NCI-H1694 (cell line): Measurements from ENCODE around the gene LINC00237.

ENCODE experiments used
- DNase-seq: peaks from one replicate; lab custom pipeline; 2025; lab: John Stamatoyannopoulos, UW

LINC00237 gene

DNA sequence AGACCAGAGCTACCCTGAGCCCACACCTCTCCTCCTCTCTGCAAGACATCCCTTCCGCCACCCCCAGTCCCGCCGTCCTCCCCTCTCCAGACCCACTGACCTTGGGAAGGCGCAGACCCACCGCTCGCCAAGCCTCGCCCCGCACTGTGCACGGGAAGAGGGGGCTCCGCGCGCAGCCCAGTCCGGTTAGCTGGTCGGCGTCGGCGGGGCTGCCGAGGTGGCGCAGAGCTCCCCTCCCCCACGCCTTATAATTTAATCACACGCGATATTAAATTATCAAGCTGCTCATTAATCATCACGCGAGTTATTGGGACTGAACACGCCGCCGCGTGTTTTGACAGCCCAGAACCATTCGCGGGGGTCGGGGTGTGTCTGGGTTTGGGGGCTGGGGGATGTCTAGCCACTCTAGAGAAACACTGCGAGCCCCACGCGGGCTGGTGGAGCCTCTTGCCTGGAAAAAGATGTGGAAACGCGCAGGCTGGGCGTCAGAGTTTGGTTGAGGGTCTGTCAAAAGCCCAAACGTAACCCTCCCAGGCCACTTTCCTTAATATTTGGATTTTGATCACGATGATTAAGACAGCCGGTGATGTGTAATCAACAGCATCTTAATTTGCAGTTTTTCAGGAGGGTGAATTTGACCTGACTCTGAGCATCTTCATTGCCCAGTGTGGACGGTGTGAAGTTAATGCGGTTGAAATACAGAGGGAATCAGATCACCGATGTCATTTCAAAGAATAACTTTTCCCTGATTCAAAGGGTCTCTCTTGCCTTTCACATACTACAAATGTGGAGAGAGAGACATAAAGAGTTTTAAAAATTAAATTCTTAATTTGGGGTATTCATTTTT is at the start of gene LINC00237:
LINC00237 (minus strand) TSS at position 188 of the 847 bp plus-strand sequence.
- no peak for DNase-seq

DNA sequence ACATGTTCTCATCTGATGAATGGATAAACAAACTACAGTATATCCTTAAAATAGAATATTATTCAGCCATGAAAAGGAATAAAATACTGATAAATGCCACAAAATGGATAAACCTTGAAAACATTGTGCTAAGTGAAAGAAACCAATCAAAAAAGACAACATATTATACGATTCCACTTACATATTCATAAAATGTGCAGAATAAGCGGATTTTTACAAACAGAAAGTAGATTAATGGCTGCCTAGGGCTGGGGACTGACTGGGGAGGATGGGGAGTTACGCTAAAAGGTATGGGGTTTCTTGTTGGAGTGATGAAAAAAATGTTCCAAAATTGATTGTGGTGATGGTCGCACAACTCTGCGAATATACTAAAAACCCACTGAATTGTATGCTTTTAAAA is 49.1 kb upstream of the LINC00237 start:
- DNase-seq, result no peak

DNA sequence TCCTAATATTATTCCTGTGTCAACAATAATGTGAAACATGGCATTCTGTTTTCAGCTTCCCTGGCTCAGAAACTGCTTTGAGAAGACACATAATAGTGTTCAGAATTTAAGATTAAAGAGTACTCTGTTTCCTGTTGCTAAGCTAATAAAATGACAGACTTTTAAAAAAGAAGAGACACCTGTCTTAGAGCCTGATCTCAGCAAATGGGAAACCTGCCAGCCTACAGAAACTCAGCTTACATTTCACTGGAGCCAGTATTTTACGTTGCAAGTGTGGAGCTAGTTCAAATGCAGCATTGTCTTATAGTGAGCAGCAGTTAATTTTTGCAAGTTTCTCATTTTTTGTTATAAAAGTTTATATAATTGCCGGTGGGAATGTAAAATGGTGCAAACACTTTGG is 48.5 kb upstream of the LINC00237 start:
- DNase-seq, result no peak

DNA sequence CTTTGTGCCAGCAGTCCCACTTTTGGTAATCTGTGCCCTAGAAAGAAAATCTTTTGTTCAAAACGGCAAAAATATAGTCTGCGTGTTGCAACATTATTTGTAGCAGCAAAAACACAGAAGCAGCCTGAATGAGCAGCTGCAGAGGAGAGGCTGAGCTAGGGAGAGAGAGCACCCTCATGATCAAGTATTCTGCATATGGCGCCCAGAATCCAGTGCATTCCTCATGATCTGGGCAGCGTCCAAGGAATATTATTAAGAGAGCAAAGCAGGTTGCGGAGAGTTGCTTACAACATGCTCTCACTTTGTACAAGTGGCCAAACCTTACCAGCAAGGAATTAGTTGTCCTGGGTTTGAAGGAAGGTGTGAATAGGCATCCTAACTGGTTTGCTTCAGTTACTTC is 45.6 kb upstream of the LINC00237 start:
- no peak for DNase-seq

DNA sequence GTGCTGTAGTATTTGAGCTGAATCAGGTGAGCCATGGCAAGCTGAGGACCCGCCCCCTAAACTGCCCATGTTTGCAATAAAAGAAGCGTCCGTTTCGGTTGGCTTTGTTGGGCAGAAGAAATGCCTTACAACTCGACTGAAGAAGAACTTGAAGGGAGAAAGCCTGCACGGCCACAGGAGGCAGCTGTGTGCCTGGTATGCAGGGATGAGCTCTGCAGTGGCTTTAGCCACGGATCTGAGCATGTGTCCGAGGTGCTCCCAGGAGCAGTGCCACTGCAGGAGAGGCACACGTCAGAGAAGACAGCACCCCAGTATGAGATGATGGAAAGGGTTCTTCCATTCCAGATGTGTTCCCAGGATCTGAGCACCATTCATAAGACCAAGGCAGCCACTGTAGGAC is 43.2 kb upstream of the LINC00237 start:
- DNase-seq, result no peak

DNA sequence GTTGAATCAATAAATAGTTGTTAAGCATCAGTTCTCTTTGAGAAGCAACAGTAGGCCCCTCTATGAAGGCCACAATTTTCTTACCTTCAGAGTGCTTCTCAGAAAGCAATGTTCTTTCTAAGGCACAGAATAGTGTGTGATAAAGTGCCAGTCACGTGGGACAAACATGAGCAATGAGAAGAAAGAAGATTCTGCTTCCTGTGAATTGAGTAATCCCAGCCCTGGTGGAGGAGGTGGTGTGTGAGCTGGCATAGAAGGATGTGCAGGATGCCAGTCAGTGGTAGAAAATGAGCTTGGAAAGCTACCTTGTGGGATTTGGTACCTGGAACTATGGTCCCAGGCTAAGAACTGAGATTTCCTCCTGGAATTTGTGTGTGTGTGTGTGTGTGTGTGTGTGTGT is 41.4 kb upstream of the LINC00237 start:
- DNase-seq, result no peak

DNA sequence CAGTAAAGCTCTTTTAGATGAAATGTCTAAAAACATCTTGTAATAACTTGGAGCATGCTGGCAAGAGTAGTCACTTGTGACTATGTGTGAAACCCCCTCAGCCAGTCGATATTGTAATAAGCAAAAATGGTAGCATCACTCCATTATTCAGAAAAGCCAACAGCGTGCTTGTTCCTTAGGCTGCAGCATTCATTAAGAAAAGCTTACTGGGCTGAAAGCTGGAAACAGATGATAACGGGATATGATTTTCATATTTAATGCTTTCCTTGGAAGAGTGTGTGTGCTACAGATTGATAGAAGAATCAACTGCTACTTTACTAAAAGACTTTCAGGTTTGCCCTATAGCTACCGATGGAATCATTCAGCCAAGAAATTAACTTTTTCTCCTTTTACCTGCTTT is 40.1 kb upstream of the LINC00237 start:
- DNase-seq, result no peak

DNA sequence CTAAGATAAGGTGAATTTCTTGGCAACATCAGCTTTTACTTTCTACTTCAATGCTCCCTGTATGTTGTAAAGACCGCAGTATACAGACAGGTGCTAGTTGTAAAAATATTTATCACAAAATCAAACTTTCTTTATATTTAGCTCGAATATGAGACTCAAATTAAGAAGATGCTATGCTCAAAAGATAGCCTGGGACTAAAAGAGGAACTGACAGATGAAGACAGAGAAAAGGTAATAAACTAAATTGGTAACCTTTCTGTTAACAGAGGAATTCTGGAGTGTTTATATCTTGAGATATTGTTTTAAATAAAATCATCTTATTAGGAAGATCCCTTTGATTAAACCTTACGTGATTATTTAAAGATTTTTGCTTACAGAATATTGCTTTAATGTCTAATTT is 39.3 kb upstream of the LINC00237 start:
- no peak for DNase-seq

DNA sequence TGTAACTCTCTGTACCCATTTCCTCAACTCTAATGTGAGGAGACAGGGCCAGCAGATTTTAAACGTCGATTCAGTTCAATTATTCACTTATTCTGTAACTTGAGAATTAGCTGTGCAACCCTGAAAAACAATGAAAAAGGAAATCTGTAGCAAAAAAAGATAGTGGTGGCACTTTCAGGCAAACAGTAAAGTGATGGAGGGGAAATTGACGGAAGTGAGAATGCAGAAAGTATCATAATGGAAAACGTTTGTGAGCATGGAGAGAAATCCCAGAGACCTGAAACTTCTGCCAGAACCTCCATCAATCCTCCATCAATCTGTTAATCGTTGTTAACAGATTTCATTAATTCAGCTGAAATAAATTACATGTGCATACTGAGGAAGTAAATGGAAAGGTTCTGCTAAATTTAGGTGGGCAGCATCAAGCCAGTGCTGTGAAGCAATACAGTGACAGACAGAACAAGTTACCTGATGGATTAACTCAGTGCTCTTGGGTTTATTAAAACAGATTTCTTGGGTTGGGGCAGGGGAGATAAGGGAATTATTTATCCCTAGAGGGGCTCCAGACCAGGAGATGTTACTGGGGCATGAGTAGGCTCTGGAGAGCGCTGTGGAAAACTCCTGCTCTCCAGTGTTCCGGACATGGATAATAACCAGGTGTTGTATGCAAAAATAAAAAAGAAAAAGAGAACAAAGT is 37.2 kb upstream of the LINC00237 start:
- no peak for DNase-seq

DNA sequence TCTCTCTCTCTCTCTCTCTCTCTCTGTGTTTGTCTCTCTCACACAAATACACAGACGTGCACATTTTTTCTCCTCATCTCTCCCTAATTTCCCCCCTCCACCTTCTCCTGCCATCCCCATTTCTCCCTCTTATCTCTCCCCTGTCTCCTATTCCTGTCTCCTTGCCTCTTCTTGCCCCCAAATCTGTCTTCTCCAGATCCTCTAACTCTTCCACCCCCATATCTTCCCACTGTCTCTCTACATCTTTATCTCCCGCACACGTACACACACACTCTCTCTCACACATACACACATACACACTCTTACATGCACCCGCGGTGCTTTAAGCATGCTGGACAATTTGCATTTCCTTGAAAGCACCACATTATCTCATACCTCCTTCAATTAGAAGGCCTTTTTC is 35.7 kb upstream of the LINC00237 start:
- DNase-seq, result no peak

DNA sequence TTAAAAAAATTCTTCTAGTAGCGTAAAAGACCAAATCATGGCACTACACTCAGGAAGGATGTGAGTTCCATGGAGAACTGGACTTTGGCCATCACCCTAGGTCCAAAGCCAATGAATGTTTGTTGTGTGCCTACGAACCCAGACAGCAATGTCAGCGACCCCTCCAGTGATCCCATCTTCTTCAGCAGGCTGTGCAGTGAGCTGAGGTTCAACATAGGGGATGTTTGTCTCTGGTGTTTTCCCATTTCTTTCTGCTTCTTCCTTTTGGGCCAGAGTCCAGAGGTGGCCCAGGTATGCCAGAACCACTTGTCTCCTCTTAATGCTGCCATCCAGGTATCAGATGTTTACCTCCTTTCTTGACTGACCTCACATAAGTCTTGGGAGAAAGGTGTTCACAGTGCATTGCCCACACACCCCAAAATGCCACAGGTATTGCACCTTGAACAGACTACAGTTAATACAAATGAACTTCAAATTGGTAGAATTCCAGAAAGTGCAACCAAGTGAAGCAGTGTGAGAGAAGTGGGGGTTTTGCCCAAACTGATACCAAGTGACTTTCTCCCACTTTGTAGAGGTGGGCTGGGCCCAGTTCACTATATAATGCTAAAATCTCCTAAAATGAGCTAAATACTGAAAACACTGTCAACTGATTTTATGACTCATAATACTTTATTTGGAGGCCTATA is 33.9 kb upstream of the LINC00237 start:
- DNase-seq, result no peak

DNA sequence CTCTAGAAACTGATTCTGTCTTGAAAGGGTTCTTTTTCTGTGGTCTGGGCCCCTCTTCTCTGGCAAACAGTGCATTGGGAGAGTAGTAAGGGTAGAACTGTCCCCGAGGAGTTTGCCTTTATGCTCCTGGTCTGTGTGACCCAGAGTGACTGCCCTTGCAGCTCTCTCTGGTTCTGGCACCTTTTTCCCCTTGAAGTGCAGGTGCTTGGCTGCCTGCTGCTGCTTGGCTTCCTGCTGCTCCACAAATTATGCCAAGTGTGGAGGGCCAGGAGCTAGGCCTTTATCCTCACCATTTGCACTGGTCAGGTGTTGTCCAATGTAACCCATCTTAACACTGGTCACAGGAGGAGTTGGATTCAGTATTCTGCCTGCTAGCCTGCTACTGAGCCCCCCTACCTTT is 30.9 kb upstream of the LINC00237 start:
- DNase-seq, result no peak

DNA sequence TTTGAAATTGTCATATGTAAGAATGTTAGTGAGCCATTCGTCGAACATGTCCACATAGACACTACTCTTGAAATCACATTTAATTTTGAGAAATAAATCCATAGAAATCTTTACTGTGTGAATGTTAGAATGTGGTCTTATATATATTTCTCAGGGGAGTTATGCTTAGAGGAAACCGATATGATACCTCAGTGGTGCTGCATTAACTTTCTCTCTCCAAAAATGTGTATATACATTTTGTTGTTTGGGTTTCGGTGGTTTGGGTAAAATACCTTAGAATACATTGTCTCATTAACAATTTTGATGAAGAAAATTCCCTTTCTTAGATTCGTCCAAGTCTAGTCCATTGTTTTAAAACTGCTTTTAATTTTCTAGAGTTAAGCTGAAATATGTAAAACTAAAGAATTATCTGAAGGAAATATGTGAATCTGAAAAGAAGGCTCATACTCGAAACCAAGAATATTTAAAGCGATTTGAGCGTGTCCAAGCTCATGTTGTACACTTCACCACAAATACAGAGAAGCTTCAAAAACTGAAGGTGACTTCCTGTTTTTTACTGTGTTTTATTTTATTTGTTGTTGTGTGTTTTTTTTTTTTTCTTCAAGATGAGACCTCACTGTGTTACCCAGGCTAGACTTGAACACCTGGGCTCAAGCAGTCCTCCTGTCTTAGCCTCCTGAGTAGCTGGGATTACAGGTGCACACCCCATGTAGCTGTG is 30.0 kb upstream of the LINC00237 start:
- DNase-seq, result no peak

DNA sequence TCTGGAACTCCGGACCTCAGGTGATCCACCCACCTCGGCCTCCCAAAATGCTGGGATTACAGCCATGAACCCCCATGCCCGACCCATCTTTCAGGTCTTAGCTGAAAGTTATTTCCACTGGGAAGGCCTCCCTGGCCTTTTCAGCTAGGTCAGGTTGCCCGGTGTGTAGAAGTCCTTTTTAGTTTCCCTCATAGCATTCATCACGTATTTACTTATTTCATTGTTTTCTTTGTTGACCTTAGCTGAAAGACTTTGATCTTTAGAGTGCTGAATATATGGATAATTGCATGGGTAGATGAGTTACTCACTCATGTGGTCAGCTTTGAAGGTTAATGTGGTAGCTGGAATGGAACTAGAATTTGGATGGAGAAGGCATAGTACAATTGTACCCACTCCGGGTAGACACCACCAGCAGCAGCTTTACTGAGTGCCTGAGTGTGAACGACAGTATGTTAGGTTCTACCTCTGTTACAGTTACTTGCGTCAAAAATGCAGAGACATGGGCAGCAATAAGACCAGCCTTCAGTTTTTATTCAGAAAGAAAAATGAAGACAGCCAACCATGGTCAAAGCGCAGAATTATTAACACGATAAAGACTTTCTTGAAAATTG is 28.8 kb upstream of the LINC00237 start:
- DNase-seq, result no peak

DNA sequence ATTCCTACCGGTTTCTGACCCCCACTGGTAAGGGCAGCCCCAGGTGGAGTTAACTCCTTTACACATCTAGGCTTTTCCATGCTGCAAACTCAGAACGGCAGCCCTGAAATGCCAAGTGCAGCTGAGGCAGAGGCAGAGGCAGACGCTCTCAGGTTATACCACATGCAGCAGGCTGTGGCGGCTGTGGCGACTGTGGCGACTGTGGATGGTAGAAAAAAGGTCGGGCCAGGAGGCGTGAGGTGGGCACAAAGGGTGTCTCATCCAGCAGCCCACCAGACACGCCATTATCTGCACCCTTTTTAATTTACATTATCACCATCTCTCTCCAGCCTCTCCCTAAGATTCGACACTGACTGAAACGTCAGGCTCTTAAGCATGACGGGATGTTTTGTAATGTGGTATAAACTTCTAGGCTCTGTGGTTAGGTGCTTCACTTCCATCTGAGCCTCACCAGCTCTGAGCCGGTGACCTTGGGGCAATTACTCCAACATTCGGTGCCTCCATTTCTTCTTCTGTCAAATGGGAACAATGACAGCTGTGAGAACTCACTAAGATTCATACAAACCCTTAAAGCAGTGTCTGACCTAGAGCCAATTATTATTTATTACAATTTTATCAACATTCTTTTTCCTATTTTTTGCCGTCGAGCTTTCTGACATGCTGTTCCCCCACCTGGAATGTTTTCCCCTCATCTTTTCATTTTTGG is 27.9 kb upstream of the LINC00237 start:
- no peak for DNase-seq

DNA sequence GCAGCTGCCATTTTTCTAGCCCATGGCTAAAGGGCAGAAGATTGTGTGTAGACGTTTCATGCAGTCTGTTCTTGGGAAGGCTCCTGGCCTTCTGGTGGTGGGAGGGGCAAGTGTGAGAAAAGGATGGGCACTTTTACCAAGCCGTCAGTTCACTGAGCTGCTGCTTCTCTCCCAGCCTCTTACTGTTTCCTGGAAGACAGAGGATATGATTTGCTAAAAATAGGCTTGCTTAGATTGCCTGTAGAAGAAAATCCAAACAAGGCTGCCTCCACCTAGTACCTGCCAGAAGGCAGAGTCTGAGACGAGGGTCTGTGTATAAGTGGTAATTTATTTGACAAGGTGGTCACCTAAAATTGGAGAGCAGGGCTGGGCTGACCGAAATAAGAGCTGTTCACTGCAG is 27.2 kb upstream of the LINC00237 start:
- no peak for DNase-seq

DNA sequence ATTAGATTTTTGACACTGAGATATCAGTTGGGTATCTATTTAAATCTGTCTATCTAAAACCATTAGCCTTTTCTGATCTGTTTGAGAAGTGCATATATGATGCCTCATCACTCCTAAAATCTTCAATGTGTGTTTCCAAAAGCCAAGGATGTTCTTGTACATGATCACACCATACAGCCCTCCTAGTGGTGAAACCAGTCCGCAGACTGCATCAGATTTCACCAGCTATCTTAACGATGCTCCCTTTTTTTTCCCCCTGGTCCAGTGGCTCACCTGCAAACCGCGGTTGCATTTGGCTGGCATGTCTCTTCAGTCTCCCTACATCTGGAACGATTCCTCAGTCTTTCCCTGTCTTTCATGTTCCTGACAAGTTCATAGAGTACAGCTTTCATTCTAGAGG is 23.7 kb upstream of the LINC00237 start:
- DNase-seq, result no peak

DNA sequence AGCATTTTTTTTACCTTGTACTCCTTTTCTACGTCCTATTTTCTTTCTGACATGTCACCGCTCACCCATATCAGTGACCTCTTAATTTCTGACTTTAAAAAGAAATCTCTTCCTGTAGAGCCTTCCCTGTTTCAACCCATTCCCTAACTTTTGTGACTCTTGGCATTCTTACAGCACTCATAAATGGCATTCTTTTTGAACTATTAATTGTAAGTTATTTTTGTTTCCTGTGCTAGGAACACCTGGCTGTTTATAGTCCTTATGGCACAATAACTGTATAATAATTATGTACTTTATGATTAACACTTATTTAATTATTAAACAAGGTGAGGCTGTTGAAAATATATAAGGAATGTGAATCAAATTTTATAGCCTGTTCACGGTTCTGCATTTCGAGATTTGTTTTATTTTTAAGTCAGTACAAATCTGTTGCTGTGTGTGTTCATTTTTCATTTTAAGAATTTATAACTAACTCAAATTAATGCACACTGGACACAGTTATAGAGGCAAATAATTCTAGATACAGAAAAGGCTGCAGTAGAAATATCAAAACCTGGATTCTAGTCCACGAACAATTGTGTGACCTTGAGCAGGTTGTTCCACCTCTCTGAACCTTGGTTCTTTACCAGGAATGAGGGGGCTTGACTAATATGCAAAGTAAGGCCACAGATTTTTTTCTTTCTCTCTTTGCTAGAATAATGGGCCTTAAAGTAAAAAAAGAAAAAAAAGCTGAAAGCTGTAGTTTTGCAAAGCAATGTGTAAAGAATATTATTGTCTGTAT is 21.2 kb upstream of the LINC00237 start:
- DNase-seq, result no peak

DNA sequence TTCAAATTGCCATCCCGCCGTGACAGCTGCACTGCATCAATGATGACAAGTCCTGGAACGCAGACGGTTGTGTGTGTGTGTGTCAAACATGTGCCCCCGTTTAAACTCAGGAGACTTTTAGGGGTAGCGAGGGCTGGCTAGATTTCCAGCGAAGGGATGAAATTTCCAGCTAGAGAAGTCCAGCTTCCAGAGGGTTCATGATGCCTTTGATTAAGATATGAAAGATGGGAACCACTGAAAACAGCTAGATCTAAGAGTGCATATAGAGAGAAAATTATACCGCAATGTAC is 20.4 kb upstream of the LINC00237 start:
- DNase-seq, result no peak

DNA sequence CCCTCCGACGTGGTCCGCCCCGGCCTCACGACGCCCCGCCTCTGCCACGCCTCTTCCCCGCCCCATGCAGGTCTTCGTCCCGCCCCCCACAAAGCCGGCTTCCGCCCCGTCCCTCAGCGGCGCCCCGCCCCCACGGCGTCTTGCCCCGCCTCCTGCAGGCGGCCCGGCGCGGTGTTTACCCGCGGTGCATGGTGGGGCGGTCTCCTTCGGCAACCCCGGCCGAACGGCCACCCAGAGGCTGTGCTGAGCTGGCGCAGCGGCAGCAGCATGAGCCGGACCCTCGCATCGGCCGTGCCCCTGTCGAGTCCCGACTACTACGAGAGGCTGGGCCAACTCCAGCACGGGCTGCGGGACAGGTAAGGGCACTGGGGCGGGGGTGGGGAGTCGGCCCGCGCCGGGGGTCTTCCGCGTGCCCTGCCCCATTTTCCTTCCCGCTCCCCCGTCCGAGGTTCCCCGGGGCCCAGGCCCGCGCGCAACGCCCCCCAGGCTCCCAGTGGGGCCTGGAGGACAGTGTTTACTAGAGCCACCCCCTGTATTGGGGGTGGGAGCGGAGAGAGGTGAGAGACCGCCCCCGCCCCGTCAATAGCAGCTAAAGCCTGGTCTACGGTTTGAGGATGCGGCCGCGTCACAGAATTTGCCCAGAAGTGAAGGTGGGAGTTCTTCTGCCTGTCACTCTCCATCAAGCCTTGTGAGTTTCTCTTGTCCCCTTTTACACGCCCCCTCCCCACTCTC is 19.9 kb upstream of the LINC00237 start, which contains the start of gene KIZ:
KIZ (plus strand) TSS at position 234 of the 732 bp plus-strand sequence; CDS start at position 268, 34 bp downstream.
- DNase-seq, result peak; percentile 56
